ENCODE measurements around the gene ARNT2. TPM values are rescaled to one million over a fixed set of nuclear protein-coding genes. Genes with fewer than 3 reads are reported as not detected.

Gene ARNT2
- total RNA-seq, 1 donor from 2014 or later, result not detected

- intact Hi-C loops (cut with micrococcal nuclease), result no loop called here
- H3K27me3 Mint-ChIP-seq (ENCODE audit: low read depth), result peaks cover 29% of the 10 kb centered on the region
Measured at GRCh38 chr15:80551348-80551747, 147.2 kb downstream of the ARNT2 start.

DNA sequence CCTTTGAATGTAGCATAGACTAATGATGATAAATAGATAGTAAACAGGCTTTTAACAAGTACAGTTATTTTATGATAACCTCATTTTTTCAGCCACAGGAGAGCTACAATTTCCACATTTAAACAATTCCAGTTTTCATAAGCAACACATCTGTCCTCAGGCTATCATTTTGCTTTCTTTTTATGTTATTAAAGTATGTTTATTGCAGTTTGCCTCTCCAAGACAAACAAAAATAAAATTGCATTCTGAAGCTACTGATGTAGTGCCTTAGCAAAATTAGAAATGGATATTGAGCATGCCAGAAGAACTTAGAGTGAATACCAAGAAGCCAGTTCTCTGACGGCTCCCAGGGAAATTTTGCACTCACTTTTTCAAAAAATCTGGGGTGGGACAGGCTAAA lies 150.4 kb downstream of the ARNT2 start:
- Mint-ChIP-seq H3K27ac (no peak overlapping the region), H3K9me3 (no peaks in the 10 kb centered on the region)
- intact Hi-C loops (cut with micrococcal nuclease), result no loop called here

More at GRCh38 chr15:80551348-80551747, 147.2 kb downstream of the ARNT2 start:
- no peaks in the 10 kb centered on the region for H3K36me3 Mint-ChIP-seq (ENCODE audit: low read depth)
- peaks cover 13% of the 10 kb centered on the region for H3K4me1 Mint-ChIP-seq (ENCODE audit: low read depth)
- no peak overlapping the region for H3K27ac Mint-ChIP-seq
- no peak overlapping the region for H3K4me3 Mint-ChIP-seq (ENCODE audit: low read depth)
- no peaks in the 10 kb centered on the region for H3K9me3 Mint-ChIP-seq
- no peak for DNase-seq (ENCODE audit: low spot score)

GRCh38 chr15:80556694-80557367 lies 152.6 kb downstream of the ARNT2 start:
- H3K4me3 Mint-ChIP-seq (ENCODE audit: low read depth), result no peak overlapping the region
- intact Hi-C loops (cut with micrococcal nuclease), result no loop called here
- H3K27me3 Mint-ChIP-seq (ENCODE audit: low read depth), result peaks cover 19% of the 10 kb centered on the region
- no peaks in the 10 kb centered on the region for H3K9me3 Mint-ChIP-seq
- no peaks in the 10 kb centered on the region for H3K36me3 Mint-ChIP-seq (ENCODE audit: low read depth)
- no peak overlapping the region for H3K27ac Mint-ChIP-seq
- no peaks in the 10 kb centered on the region for H3K4me1 Mint-ChIP-seq (ENCODE audit: low read depth)
- no peak for DNase-seq (ENCODE audit: low spot score)

More for the DNA sequence above, 150.4 kb downstream of the ARNT2 start:
- Mint-ChIP-seq H3K36me3 (ENCODE audit: low read depth) (no peaks in the 10 kb centered on the region), H3K4me1 (ENCODE audit: low read depth) (peaks cover 11% of the 10 kb centered on the region), H3K4me3 (ENCODE audit: low read depth) (no peak overlapping the region), H3K27me3 (ENCODE audit: low read depth) (peaks cover 26% of the 10 kb centered on the region)
- DNase-seq (ENCODE audit: low spot score), result no peak

GRCh38 chr15:80557441-80558234 lies 153.5 kb downstream of the ARNT2 start:
- intact Hi-C loops (cut with micrococcal nuclease), result no loop called here
- Mint-ChIP-seq H3K36me3 (ENCODE audit: low read depth) (no peaks in the 10 kb centered on the region), H3K9me3 (no peaks in the 10 kb centered on the region), H3K27ac (no peak overlapping the region), H3K4me3 (ENCODE audit: low read depth) (no peak overlapping the region), H3K4me1 (ENCODE audit: low read depth) (no peaks in the 10 kb centered on the region), H3K27me3 (ENCODE audit: low read depth) (peaks cover 13% of the 10 kb centered on the region)
- DNase-seq (ENCODE audit: low spot score), result no peak

DNA sequence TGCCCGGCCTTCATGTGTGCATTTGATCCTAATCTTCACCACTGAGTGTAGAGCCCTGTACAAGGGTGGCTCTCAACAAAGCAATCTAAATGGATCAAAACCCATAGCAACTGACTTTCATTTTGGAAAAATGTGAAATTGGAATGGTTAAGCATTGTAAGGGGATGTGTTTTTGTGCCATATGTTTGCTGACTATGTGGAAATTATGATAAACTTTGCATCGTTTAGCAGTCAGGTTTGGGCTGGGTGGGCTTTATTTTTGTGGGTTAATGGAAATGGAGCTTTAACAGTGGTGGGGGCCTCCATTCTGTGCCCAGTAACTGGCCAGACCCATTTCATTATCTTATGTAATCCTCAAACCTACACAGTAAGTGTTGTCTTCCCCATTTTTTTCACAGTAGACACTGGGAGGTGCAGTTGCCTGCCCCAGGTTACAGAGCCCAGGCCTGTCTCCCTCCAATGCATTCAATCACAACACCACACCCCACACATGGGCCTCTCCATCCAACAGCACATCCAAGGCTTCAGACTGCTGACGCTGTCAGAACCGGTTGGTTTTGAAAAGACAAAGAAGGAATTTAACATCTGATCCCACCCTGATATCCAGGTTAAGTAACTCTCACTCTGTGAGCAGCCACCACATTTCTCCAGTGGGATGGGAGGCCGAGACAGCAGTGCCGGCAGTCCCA lies 154.6 kb downstream of the ARNT2 start:
- H3K9me3 Mint-ChIP-seq, result no peaks in the 10 kb centered on the region
- intact Hi-C loops (cut with micrococcal nuclease), result no loop called here
- no peak for DNase-seq (ENCODE audit: low spot score)
- H3K4me3 Mint-ChIP-seq (ENCODE audit: low read depth), result no peak overlapping the region
- no peak overlapping the region for H3K27ac Mint-ChIP-seq
- H3K4me1 Mint-ChIP-seq (ENCODE audit: low read depth), result no peaks in the 10 kb centered on the region
- H3K36me3 Mint-ChIP-seq (ENCODE audit: low read depth), result no peaks in the 10 kb centered on the region
- H3K27me3 Mint-ChIP-seq (ENCODE audit: low read depth), result peaks cover 11% of the 10 kb centered on the region

- no peak overlapping the region for H3K4me3 Mint-ChIP-seq (ENCODE audit: low read depth)
- DNase-seq (ENCODE audit: low spot score), result no peak
- no peak overlapping the region for H3K27ac Mint-ChIP-seq
- no peaks in the 10 kb centered on the region for H3K36me3 Mint-ChIP-seq (ENCODE audit: low read depth)
- H3K27me3 Mint-ChIP-seq (ENCODE audit: low read depth), result peaks cover 11% of the 10 kb centered on the region
- no peaks in the 10 kb centered on the region for H3K9me3 Mint-ChIP-seq
- intact Hi-C loops (cut with micrococcal nuclease), result no loop called here
- H3K4me1 Mint-ChIP-seq (ENCODE audit: low read depth), result no peaks in the 10 kb centered on the region
Measured at GRCh38 chr15:80559320-80559693, 155.1 kb downstream of the ARNT2 start.

DNA sequence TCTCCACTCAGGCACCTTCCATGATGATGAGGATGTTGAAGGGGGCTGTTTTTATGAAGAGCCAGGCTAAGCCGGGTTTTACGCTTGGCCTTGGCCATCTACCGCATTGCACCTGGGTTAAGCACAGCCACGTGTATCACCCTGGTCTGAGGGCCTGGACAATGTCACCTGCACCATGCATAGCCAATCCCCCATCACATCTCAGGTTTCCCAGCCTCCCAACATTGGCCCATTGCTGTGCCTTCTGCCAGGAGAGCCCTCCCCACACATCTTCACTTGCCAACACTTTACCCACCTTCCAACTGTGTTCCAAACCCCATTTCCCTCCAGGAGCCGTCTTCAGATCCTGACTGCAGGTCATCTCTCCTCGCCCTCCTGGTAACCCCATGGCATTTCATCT lies 155.6 kb downstream of the ARNT2 start:
- H3K9me3 Mint-ChIP-seq, result no peaks in the 10 kb centered on the region
- H3K4me3 Mint-ChIP-seq (ENCODE audit: low read depth), result no peak overlapping the region
- H3K27me3 Mint-ChIP-seq (ENCODE audit: low read depth), result peaks cover 10% of the 10 kb centered on the region
- intact Hi-C loops (cut with micrococcal nuclease), result loop anchor here (10.0 kb wide), 1 partner anchor 105 kb away; no protein-coding TSS in a partner anchor
- no peaks in the 10 kb centered on the region for H3K4me1 Mint-ChIP-seq (ENCODE audit: low read depth)
- H3K36me3 Mint-ChIP-seq (ENCODE audit: low read depth), result no peaks in the 10 kb centered on the region
- no peak overlapping the region for H3K27ac Mint-ChIP-seq
- no peak for DNase-seq (ENCODE audit: low spot score)

GRCh38 chr15:80560601-80561400 lies 156.6 kb downstream of the ARNT2 start:
- Mint-ChIP-seq H3K27ac (no peak overlapping the region), H3K27me3 (ENCODE audit: low read depth) (peaks cover 6% of the 10 kb centered on the region), H3K4me3 (ENCODE audit: low read depth) (no peak overlapping the region), H3K36me3 (ENCODE audit: low read depth) (no peaks in the 10 kb centered on the region), H3K9me3 (no peaks in the 10 kb centered on the region), H3K4me1 (ENCODE audit: low read depth) (no peaks in the 10 kb centered on the region)
- intact Hi-C loops (cut with micrococcal nuclease), result loop anchor here (10.0 kb wide), 1 partner anchor 106 kb away; no protein-coding TSS in a partner anchor
- DNase-seq (ENCODE audit: low spot score), result no peak

DNA sequence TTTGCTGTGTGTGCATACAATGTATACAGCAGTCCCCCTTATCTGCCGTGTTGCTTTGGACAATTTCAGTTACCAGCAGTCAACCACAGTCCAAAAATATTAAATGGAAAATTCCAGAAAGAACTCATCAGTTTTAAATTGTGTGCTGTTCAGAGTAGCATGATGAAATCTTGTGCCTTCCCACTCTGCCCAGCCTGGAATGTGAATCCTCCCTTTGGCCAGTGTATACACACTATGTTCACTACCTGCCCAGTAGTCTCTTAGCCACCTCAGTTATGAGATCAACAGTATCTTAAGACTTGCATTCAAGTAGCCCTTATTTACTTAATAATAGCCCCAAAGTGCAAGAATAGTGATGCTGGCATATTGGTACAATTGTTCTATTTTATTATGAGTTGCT lies 157.3 kb downstream of the ARNT2 start:
- DNase-seq (ENCODE audit: low spot score), result no peak
- H3K36me3 Mint-ChIP-seq (ENCODE audit: low read depth), result no peaks in the 10 kb centered on the region
- no peaks in the 10 kb centered on the region for H3K9me3 Mint-ChIP-seq
- intact Hi-C loops (cut with micrococcal nuclease), result loop anchor here (10.0 kb wide), 1 partner anchor 107 kb away; no protein-coding TSS in a partner anchor
- H3K4me1 Mint-ChIP-seq (ENCODE audit: low read depth), result no peaks in the 10 kb centered on the region
- peaks cover 10% of the 10 kb centered on the region for H3K27me3 Mint-ChIP-seq (ENCODE audit: low read depth)
- H3K4me3 Mint-ChIP-seq (ENCODE audit: low read depth), result no peak overlapping the region
- no peak overlapping the region for H3K27ac Mint-ChIP-seq

DNA sequence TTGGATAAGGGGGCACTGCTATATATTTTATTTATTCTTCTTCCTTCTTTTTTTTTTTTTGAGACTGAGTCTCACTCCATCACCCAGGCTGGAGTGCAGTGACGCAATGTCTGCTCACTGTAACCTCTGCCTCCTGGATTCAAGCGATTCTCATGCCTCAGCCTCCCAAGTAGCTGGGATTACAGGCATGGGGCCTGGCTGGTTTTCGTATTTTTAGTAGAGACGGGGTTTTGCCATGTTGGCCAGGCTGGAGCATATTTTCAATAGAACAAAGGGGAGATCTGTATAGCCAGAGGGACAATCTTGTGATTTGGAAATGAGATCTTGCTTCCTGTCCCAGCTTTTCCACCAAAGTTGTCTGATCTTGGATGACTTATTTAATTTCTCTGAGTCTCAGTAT lies 157.9 kb downstream of the ARNT2 start:
- Mint-ChIP-seq H3K27me3 (ENCODE audit: low read depth) (peaks cover 11% of the 10 kb centered on the region), H3K4me1 (ENCODE audit: low read depth) (no peaks in the 10 kb centered on the region), H3K4me3 (ENCODE audit: low read depth) (no peak overlapping the region), H3K27ac (no peak overlapping the region), H3K36me3 (ENCODE audit: low read depth) (no peaks in the 10 kb centered on the region), H3K9me3 (no peaks in the 10 kb centered on the region)
- no peak for DNase-seq (ENCODE audit: low spot score)
- intact Hi-C loops (cut with micrococcal nuclease), result loop anchor here (10.0 kb wide), 1 partner anchor 107 kb away; no protein-coding TSS in a partner anchor

GRCh38 chr15:80562846-80563245 lies 158.7 kb downstream of the ARNT2 start:
- intact Hi-C loops (cut with micrococcal nuclease), result loop anchor here (10.0 kb wide), 1 partner anchor 108 kb away; no protein-coding TSS in a partner anchor
- no peak overlapping the region for H3K27ac Mint-ChIP-seq
- peaks cover 9% of the 10 kb centered on the region for H3K27me3 Mint-ChIP-seq (ENCODE audit: low read depth)
- H3K4me3 Mint-ChIP-seq (ENCODE audit: low read depth), result no peak overlapping the region
- no peak for DNase-seq (ENCODE audit: low spot score)
- H3K36me3 Mint-ChIP-seq (ENCODE audit: low read depth), result no peaks in the 10 kb centered on the region
- H3K4me1 Mint-ChIP-seq (ENCODE audit: low read depth), result no peaks in the 10 kb centered on the region
- no peaks in the 10 kb centered on the region for H3K9me3 Mint-ChIP-seq

GRCh38 chr15:80563372-80563997 lies 159.3 kb downstream of the ARNT2 start:
- DNase-seq (ENCODE audit: low spot score), result no peak
- Mint-ChIP-seq H3K9me3 (no peaks in the 10 kb centered on the region), H3K4me1 (ENCODE audit: low read depth) (no peaks in the 10 kb centered on the region), H3K27me3 (ENCODE audit: low read depth) (peaks cover 9% of the 10 kb centered on the region), H3K4me3 (ENCODE audit: low read depth) (no peak overlapping the region), H3K36me3 (ENCODE audit: low read depth) (no peaks in the 10 kb centered on the region), H3K27ac (no peak overlapping the region)
- intact Hi-C loops (cut with micrococcal nuclease), result loop anchor here (10.0 kb wide), 1 partner anchor 109 kb away; no protein-coding TSS in a partner anchor

All from activated T-helper 2 cell treated with anti-CD3 and anti-CD28 coated beads, Interferon-gamma antibody, Interleukin-2, Interleukin-4, amounts not matched to agents 10 μg/mL and 5 μg/mL and 100 μg/mL, durations not matched to agents 14 hours and 24 hours and 36 hours (primary cell).